GM12872 (cell line): ENCODE measurements around the gene CTAGE9.
"Not testable (repeated sequence)": the region's sequence is repeated elsewhere in the genome, so short reads cannot be mapped to it uniquely, and the experiment has no call there.

Experiments
- TF ChIP-seq, protein P1 (sequence below): IDR thresholded peaks from 3 replicates; pipeline ENCODE4 v1.5.1; 2011; ENCODE audit warnings: low read depth, mild to moderate bottlenecking, low read length, moderate library complexity; ENCODE audit not compliant: insufficient read depth

The CTAGE9 gene, protein sequence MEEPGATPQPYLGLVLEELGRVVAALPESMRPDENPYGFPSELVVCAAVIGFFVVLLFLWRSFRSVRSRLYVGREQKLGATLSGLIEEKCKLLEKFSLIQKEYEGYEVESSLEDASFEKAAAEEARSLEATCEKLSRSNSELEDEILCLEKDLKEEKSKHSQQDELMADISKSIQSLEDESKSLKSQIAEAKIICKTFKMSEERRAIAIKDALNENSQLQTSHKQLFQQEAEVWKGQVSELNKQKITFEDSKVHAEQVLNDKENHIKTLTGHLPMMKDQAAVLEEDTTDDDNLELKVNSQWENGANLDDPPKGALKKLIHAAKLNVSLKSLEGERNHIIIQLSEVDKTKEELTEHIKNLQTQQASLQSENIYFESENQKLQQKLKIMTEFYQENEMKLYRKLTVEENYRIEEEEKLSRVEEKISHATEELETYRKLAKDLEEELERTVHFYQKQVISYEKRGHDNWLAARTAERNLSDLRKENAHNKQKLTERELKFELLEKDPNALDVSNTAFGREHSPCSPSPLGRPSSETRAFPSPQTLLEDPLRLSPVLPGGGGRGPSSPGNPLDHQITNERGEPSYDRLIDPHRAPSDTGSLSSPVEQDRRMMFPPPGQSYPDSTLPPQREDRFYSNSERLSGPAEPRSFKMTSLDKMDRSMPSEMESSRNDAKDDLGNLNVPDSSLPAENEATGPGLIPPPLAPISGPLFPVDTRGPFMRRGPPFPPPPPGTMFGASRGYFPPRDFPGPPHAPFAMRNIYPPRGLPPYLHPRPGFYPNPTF

DNA sequence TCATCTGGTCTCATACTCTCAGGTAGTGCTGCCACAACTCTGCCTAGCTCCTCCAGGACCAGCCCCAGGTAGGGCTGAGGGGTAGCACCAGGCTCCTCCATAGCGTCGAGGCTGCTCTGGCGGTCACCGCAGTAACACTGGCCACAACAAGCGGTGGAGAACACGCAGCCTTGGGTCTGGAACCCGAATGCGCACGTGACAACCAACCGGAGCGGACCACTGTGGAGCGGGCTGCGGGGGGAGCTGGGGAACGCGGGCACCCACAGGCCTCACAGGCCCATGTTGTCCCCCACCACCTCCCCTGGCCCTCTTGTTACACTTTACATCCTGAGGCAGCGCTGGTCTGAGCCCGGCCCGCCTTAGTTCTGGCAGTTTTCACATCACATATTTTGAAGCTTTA, at the start of gene CTAGE9:
TSS of gene CTAGE9 (minus strand) at position 101 of the 400 bp plus-strand sequence. CDS start at position 101, 0 bp downstream.
- TF ChIP-seq, protein P1, sequence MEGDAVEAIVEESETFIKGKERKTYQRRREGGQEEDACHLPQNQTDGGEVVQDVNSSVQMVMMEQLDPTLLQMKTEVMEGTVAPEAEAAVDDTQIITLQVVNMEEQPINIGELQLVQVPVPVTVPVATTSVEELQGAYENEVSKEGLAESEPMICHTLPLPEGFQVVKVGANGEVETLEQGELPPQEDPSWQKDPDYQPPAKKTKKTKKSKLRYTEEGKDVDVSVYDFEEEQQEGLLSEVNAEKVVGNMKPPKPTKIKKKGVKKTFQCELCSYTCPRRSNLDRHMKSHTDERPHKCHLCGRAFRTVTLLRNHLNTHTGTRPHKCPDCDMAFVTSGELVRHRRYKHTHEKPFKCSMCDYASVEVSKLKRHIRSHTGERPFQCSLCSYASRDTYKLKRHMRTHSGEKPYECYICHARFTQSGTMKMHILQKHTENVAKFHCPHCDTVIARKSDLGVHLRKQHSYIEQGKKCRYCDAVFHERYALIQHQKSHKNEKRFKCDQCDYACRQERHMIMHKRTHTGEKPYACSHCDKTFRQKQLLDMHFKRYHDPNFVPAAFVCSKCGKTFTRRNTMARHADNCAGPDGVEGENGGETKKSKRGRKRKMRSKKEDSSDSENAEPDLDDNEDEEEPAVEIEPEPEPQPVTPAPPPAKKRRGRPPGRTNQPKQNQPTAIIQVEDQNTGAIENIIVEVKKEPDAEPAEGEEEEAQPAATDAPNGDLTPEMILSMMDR, result not testable (repeated sequence)

- TF ChIP-seq, protein P1, result no peak
Measured at GRCh38 chr6:131758920-131759319, 48.1 kb upstream of the CTAGE9 start.

- TF ChIP-seq, protein P1, result no peak
Measured at GRCh38 chr6:131756039-131756438, 45.2 kb upstream of the CTAGE9 start.

DNA sequence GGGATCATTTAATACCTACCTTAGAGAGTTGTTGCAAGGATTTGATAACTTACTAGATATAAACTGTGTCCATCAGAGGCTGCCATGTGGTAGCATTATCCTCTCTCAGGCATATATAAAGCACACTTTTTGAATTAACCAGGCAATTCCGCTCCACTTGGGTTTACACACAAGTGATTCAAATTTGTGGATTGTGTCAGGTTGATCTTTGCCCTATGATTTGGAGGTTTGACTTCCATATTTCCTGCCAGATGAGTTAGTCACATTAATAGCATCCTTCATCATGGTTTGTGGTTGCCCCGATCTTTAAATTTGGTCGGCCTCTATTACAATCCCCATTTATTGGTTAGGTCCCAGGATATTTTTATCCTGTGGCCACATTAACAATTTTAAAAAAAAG, 44.8 kb upstream of the CTAGE9 start:
- TF ChIP-seq, protein P1, result no peak

- TF ChIP-seq, protein P1, result no peak
Measured at GRCh38 chr6:131754715-131755567, 44.1 kb upstream of the CTAGE9 start.

- TF ChIP-seq, protein P1, result no peak
Measured at GRCh38 chr6:131754088-131754487, 43.3 kb upstream of the CTAGE9 start.

- TF ChIP-seq, protein P1, result no peak
Measured at GRCh38 chr6:131749023-131749422, 38.2 kb upstream of the CTAGE9 start.
